Measurements from ENCODE around the gene RUNX2. TPM values are rescaled to one million over a fixed set of nuclear protein-coding genes. Genes with fewer than 3 reads are reported as not detected.
"Not testable (repeated sequence)": the region's sequence is repeated elsewhere in the genome, so short reads cannot be mapped to it uniquely, and the experiment has no call there.

RUNX2 gene
- total RNA-seq, 4 donors from 2014 or later: 1.4 to 3.6 (median 2.3) TPM

DNA sequence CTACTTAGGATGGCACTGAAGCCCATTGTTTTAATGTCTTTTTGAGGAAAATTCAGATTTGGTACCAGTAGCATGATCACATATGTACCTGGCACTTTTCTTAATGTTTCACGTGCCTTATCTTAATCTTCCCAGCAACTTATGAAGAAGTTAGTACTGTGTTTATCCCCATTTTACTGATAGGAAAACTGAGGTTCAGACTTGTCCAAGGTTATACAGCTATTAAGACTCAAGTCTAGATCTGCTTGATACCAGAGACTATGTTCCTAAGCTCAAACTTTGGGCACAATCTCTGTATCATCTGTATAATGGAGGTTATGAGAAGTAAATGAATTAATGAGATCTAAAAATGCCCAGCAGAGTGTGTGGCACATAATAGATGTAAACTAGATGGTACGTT, 229.3 kb downstream of the RUNX2 start:
- 81 to 87% methylated on average over 2 of the region's 2 CpGs for WGBS, 2 donors
- no peak overlapping the region for H3K27ac ChIP-seq
- H3K27me3 ChIP-seq: no peaks in the 10 kb centered on the region
- peaks cover 0 to 15% (median 0%) of the 10 kb centered on the region in 3 donors for H3K4me1 ChIP-seq
- no peaks in the 10 kb centered on the region for H3K9me3 ChIP-seq
- H3K4me3 ChIP-seq: no peak overlapping the region
- no peak for TF ChIP-seq POLR2A (IDR thresholded peaks at IDR 0.05)
- TF ChIP-seq, protein P1, sequence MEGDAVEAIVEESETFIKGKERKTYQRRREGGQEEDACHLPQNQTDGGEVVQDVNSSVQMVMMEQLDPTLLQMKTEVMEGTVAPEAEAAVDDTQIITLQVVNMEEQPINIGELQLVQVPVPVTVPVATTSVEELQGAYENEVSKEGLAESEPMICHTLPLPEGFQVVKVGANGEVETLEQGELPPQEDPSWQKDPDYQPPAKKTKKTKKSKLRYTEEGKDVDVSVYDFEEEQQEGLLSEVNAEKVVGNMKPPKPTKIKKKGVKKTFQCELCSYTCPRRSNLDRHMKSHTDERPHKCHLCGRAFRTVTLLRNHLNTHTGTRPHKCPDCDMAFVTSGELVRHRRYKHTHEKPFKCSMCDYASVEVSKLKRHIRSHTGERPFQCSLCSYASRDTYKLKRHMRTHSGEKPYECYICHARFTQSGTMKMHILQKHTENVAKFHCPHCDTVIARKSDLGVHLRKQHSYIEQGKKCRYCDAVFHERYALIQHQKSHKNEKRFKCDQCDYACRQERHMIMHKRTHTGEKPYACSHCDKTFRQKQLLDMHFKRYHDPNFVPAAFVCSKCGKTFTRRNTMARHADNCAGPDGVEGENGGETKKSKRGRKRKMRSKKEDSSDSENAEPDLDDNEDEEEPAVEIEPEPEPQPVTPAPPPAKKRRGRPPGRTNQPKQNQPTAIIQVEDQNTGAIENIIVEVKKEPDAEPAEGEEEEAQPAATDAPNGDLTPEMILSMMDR (IDR thresholded peaks at IDR 0.05): no peak
- no peaks in the 10 kb centered on the region for H3K36me3 ChIP-seq
- intact Hi-C loops (cut with DNase I): no loop called here
- DNase-seq: no peak

DNA sequence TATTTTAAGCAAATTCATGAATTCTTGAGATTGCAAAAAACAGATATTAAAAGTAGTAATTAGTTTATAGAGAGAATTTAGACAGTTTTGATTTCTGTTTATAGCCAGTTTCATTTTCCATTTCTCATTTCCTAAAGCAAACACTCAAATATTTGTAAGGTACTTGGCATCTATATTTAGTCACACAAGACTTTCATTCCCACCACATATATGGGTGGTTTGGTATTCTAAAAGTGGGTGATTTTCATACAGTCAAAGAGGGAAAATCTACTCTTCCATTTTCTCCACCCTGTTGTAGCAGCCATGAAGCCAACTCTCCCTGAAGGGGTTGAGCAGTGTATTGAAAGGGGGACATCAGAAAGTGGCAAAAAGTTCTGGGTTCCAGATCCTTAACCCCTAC, 230.7 kb downstream of the RUNX2 start:
- no peak for DNase-seq
- Histone ChIP-seq H3K27me3 (no peaks in the 10 kb centered on the region), H3K4me3 (no peak overlapping the region), H3K4me1 (peaks cover 0 to 15% (median 0%) of the 10 kb centered on the region in 3 donors), H3K9me3 (no peaks in the 10 kb centered on the region), H3K27ac (no peak overlapping the region), H3K36me3 (no peaks in the 10 kb centered on the region)
- intact Hi-C loops (cut with DNase I): no loop called here
- TF ChIP-seq, protein P1 (IDR thresholded peaks at IDR 0.05): no peak
- no peak for TF ChIP-seq POLR2A (IDR thresholded peaks at IDR 0.05)

DNA sequence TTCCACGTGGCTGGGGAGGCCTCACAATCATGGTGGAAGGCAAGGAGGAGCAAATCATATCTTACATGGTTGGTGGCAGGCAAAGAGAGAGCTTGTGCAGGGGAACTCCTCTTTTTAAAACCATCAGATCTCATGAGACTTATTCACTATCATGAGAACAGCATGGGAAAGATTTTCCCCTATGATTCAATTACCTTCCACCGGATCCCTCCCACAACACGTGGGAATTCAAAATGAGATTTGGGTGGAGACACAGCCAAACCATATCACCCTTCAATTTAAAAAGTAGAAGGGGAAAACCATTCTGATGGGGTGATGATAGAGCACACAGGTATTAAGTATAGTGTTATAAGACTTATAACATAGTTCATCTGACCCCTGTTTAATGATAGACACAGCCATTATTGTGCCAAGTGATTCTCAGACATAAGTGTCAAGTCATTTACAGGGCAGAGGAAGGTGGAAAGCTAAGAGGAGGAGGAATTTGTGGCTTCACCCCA, 232.2 kb downstream of the RUNX2 start:
- H3K4me1 ChIP-seq: peaks cover 0 to 13% (median 0%) of the 10 kb centered on the region in 3 donors
- H3K36me3 ChIP-seq; H3K27ac ChIP-seq; H3K27me3 ChIP-seq; H3K4me3 ChIP-seq; DNase-seq; H3K9me3 ChIP-seq; intact Hi-C loops (cut with DNase I): not testable (repeated sequence)
- WGBS, 2 donors: 64 to 76% methylated on average over 3 of the region's 3 CpGs

DNA sequence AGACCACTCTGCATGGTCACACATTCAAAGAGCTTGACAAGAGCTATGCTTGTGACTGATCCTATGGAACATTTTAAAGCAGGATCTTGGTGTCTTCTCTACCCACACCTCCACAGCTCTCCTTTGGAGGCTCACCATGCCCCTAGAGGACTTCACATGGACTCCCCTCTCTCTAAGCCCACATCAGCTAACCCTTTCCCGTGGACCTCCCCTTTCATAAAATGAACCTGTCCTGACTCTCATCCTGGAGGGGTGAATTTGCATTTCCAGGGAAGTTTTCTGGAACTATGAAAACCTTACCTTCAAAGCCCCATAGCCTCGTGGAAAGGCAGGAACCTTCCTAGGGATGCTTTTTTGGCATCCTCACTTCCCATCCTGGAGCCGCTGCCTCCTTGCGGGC, 234.0 kb downstream of the RUNX2 start:
- Histone ChIP-seq H3K9me3 (no peaks in the 10 kb centered on the region), H3K4me1 (no peaks in the 10 kb centered on the region), H3K27ac (no peak overlapping the region), H3K36me3 (no peaks in the 10 kb centered on the region), H3K4me3 (no peak overlapping the region), H3K27me3 (no peaks in the 10 kb centered on the region)
- no peak for DNase-seq
- intact Hi-C loops (cut with DNase I): no loop called here
- TF ChIP-seq, protein P1 (IDR thresholded peaks at IDR 0.05): no peak
- TF ChIP-seq POLR2A (IDR thresholded peaks at IDR 0.05): no peak
- 96 to 98% methylated on average over 4 of the region's 4 CpGs for WGBS, 2 donors

DNA sequence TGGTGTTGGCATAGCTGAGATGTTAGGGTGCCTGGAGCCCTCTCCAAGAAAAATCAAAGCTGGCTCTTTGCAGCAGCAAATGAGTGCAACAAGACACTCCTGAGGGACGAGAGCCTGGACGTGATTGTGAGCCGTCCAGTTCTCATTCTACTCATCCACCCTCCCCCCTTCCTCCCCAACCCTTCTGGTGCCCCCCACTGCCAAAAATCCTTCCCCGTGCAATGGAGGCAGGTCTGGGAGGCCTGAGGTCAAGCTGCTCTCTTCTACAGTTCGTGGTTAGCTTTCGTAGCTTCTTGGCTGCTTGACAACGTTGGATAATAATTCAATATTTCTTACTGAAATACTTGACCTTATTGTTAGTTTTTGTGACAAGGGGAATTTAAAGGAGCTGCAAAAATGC, 234.9 kb downstream of the RUNX2 start:
- Histone ChIP-seq H3K27me3 (no peaks in the 10 kb centered on the region), H3K9me3 (no peaks in the 10 kb centered on the region), H3K27ac (no peak overlapping the region), H3K4me1 (no peaks in the 10 kb centered on the region), H3K4me3 (no peak overlapping the region), H3K36me3 (no peaks in the 10 kb centered on the region)
- DNase-seq: no peak
- intact Hi-C loops (cut with DNase I): no loop called here
- TF ChIP-seq, protein P1 (IDR thresholded peaks at IDR 0.05): no peak
- no peak for TF ChIP-seq POLR2A (IDR thresholded peaks at IDR 0.05)
- 51 to 60% methylated on average over 5 to 7 of the region's 7 CpGs for WGBS, 2 donors

DNA sequence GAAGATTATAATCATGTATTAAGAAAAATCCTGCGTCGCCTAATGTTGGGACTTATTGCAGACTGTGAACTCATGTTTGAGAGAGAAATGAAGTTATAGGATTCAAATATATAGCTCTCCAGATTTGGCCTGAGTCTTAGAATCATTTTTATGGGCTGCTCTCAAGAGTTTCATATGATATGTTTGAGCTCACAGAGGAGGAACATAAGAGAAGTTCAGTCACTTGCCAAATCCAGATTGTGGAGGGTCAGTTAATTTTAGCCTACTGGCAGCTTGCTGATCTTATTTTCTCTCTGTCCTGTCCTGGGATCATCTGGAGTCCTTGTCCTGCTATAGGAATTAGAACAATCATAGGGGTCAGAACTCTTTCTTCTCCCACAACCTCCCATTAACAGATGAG, 235.7 kb downstream of the RUNX2 start:
- intact Hi-C loops (cut with DNase I): no loop called here
- Histone ChIP-seq H3K27me3 (no peaks in the 10 kb centered on the region), H3K4me3 (no peak overlapping the region), H3K27ac (no peak overlapping the region), H3K36me3 (no peaks in the 10 kb centered on the region), H3K9me3 (no peaks in the 10 kb centered on the region), H3K4me1 (peaks cover 0 to 5% (median 0%) of the 10 kb centered on the region in 3 donors)
- no peak for DNase-seq
- TF ChIP-seq, protein P1 (IDR thresholded peaks at IDR 0.05): no peak
- TF ChIP-seq POLR2A (IDR thresholded peaks at IDR 0.05): no peak
- whole genome bisulfite sequencing, 2 donors: 89 to 94% methylated on average over 2 of the region's 2 CpGs

All from esophagus squamous epithelium (tissue), 5 donors.